K562 (cell line): ENCODE measurements around the gene CFAP54. TPM values are rescaled to one million over a fixed set of nuclear protein-coding genes. Genes with fewer than 3 reads are reported as not detected.

ENCODE experiments used
- ATAC-seq: fragments of 200-7000 bp; cut with Tn5 transposase; 3 replicates; pipeline ENCODE4 v1.9.1; 2020; ENCODE audit warnings: moderate library complexity
- BruUV-seq: library from RNA; stranded (reverse); fragments of 400-500 nt; replicated peaks from 2 replicates; lab custom pipeline; 2021; lab: Mats Ljungman, UMichigan
- CTCF ChIA-PET: fragments of 300-600 bp; formaldehyde crosslinking; extraction: SDS; loops from one replicate; lab custom pipeline; 2021; ENCODE audit warnings: low intra/inter-chr PET ratio; lab: Yijun Ruan, JAX
- POLR2A ChIA-PET: fragments of 300-600, 350-650 bp; sonication (Branson Sonifier 250); formaldehyde crosslinking; extraction: SDS; loops from one replicate; lab custom pipeline; 2021; ENCODE audit warnings: antibody characterized with exemption, inconsistent platforms; lab: Yijun Ruan, JAX
- DNase-seq, 4 experiments: peaks; one replicate each; pipeline versions ENCODE4 v3.0.0 to v3.0.0-alpha.2; 2011 to 2018; ENCODE audit warnings: low spot score in 3 of 4, mixed read lengths in 3 of 4; ENCODE audit errors: extremely low read depth in 1 of 4
- FAIRE-seq: peaks from 2 replicates; lab custom pipeline; 2011; peaks lifted over from hg19 to GRCh38; lab: Jason Lieb, UNC
- H2AFZ ChIP-seq: 2 replicates; pipeline ENCODE4 v1.6.0; 2011; ENCODE audit warnings: low read depth, low read length, control low read depth, inconsistent platforms
- H3K27ac ChIP-seq: fragments of 200-600 bp; 3 replicates; pipeline ENCODE4 v1.8.0; 2011; ENCODE audit warnings: low read depth, mild to moderate bottlenecking, control low read depth, inconsistent platforms, low read length, moderate library complexity, mixed read lengths; ENCODE audit errors: extremely low read depth
- H3K27me3 ChIP-seq, 2 experiments: fragments of 300-600 bp in 1 of 2; 2 replicates in 1 of 2; 3 replicates in 1 of 2; pipeline versions ENCODE4 v1.6.0 to v1.8.0; 2011; ENCODE audit warnings: inconsistent platforms in 2 of 2, low read length in 2 of 2, mild to moderate bottlenecking in 1 of 2, mixed read lengths in 1 of 2, moderate library complexity in 1 of 2; ENCODE audit not compliant: control insufficient read depth in 2 of 2, insufficient read depth in 2 of 2
- H3K36me3 ChIP-seq: fragments of 300-600 bp; 3 replicates; pipeline ENCODE4 v1.8.0; 2011; ENCODE audit warnings: mild to moderate bottlenecking, low read length, inconsistent platforms; ENCODE audit not compliant: control insufficient read depth, insufficient read depth
- H3K4me1 ChIP-seq, 2 experiments: fragments of 200-600 bp in 1 of 2; replicated peaks in 1 of 2; 2 replicates in 1 of 2; 3 replicates in 1 of 2; pipeline versions ENCODE4 v1.5.1 to v1.8.0; 2011; ENCODE audit warnings: inconsistent platforms in 2 of 2, low read length in 2 of 2, mild to moderate bottlenecking in 1 of 2, mixed read lengths in 1 of 2, moderate library complexity in 1 of 2; ENCODE audit not compliant: control insufficient read depth in 2 of 2, insufficient read depth in 2 of 2
- H3K4me2 ChIP-seq: 2 replicates; pipeline ENCODE4 v1.6.1; 2011; ENCODE audit warnings: low read length, control low read depth, inconsistent platforms, mixed read lengths; ENCODE audit not compliant: insufficient read depth
- H3K4me3 ChIP-seq: fragments of 200-600 bp; sonication (generic), shearing (Covaris generic); 2 replicates; pipeline ENCODE4 v1.5.1; 2016; ENCODE audit warnings: control low read depth, inconsistent platforms
- H3K79me2 ChIP-seq: fragments of 200-600 bp; 3 replicates; pipeline ENCODE4 v1.8.0; 2011; ENCODE audit warnings: low read length, inconsistent platforms; ENCODE audit not compliant: control insufficient read depth, insufficient read depth
- H3K9ac ChIP-seq, 2 experiments: 2 replicates each; pipeline versions ENCODE4 v1.6.0 to v1.6.1; 2011; ENCODE audit warnings: low read depth in 2 of 2, low read length in 2 of 2, control low read depth in 1 of 2, inconsistent platforms in 1 of 2, mild to moderate bottlenecking in 1 of 2, mixed read lengths in 1 of 2; ENCODE audit not compliant: insufficient read depth in 1 of 2
- H3K9me1 ChIP-seq: one replicate; pipeline ENCODE4 v1.6.0; 2011; ENCODE audit warnings: inconsistent platforms, mild to moderate bottlenecking, low read length, moderate library complexity; ENCODE audit not compliant: control insufficient read depth, insufficient read depth
- H3K9me3 ChIP-seq: replicated peaks from 2 replicates; pipeline ENCODE4 v1.5.1; 2011; ENCODE audit warnings: low read depth, low read length, inconsistent platforms; ENCODE audit not compliant: control insufficient read depth, insufficient read depth
- H4K20me1 ChIP-seq: replicated peaks from 2 replicates; pipeline ENCODE4 v1.6.1; 2011; ENCODE audit warnings: low read length, inconsistent platforms, mixed read lengths; ENCODE audit not compliant: control insufficient read depth, insufficient read depth
- C11orf30 ChIP-seq: fragments of 450-650 bp; IDR thresholded peaks from 2 replicates; pipeline ENCODE4 v1.6.1; 2016; ENCODE audit warnings: low read depth, mild to moderate bottlenecking
- CCAR2 ChIP-seq: fragments of 200-400 bp; formaldehyde crosslinking; IDR thresholded peaks from 2 replicates; pipeline ENCODE4 v1.6.1; 2017; ENCODE audit warnings: mild to moderate bottlenecking, low read depth, low read length
- FIP1L1 ChIP-seq: fragments of 200-400 bp; formaldehyde crosslinking; IDR thresholded peaks from 2 replicates; pipeline ENCODE4 v1.6.1; 2018; ENCODE audit warnings: mild to moderate bottlenecking, low read depth, low read length; ENCODE audit not compliant: poor library complexity, severe bottlenecking
- MAFF ChIP-seq: IDR thresholded peaks from 2 replicates; pipeline ENCODE4 v1.6.1; 2012; ENCODE audit warnings: low read length, improper control_type of control experiment
- MAFG ChIP-seq: fragments of 450-650 bp; conservative IDR thresholded peaks from 2 replicates; pipeline ENCODE4 v1.6.1; 2016; ENCODE audit warnings: missing genetic modification characterization, missing compliant biosample characterization
- MAFK ChIP-seq: IDR thresholded peaks from 2 replicates; pipeline ENCODE4 v1.6.1; 2011; ENCODE audit warnings: low read length, improper control_type of control experiment
- MAZ ChIP-seq, 2 experiments: fragments of 450-650 bp in 1 of 2; sonication (generic) in 1 of 2; formaldehyde crosslinking; IDR thresholded peaks in 1 of 2; conservative IDR thresholded peaks in 1 of 2; 2 replicates each; pipeline versions ENCODE4 v1.4.0 to v1.5.0; 2020; ENCODE audit warnings: mild to moderate bottlenecking in 1 of 2, missing genetic modification reagents in 1 of 2
- ZNF316 ChIP-seq: fragments of 450-650 bp; IDR thresholded peaks from 2 replicates; pipeline ENCODE4 v1.6.1; 2016
- WGBS: fragments of 100-300 bp; shearing (Covaris generic); methylation state at CpG from one replicate; pipeline ENCODE4 v1.1.6; 2016; ENCODE audit warnings: low coverage, mixed read lengths; ENCODE audit not compliant: insufficient coverage; ENCODE audit errors: missing lambda C conversion rate; 5-methylcytosine and 5-hydroxymethylcytosine counted together
- in situ Hi-C: fragments of 300-500 bp; cut with MboI; formaldehyde crosslinking; loops from 4 replicates; pipeline ENCODE4 v1.15.0; 2018; ENCODE audit warnings: inconsistent platforms, mixed read lengths
- intact Hi-C: fragments of 100-400 bp; cut with micrococcal nuclease; formaldehyde crosslinking; loops from 2 replicates; pipeline ENCODE4 v1.14.2; 2022
- polyA plus RNA-seq, 8 experiments: library from polyadenylated mRNA; depleted of rRNA in 4 of 8; stranded (reverse) in 5 of 8; unstranded in 3 of 8; fragments of >200 nt; fragmentation: Nextera tagmentation in 2 of 8; fragmentation: Illumina TruSeq in 1 of 8; extraction: Ambion mirVana in 2 of 8; extraction: Trizol in 1 of 8; gene quantifications; 2 replicates each; pipeline versions ENCODE4 v1.2.1 to v1.2.3, GENCODE V29; 2011 to 2014; ENCODE audit warnings: inconsistent platforms in 1 of 8, missing spikeins in 1 of 8
- total RNA-seq, 7 experiments: library from RNA; depleted of rRNA in 6 of 7; stranded (reverse); fragments of >200 nt in 6 of 7; fragmentation: Illumina TruSeq in 2 of 7; extraction: Trizol in 2 of 7; gene quantifications; 2 replicates each; pipeline versions ENCODE4 v1.2.1 to v1.2.3, GENCODE V29; 2011 to 2021; ENCODE audit warnings: low replicate concordance in 1 of 7
- TF ChIP-seq, protein P1 (sequence below): sonication (generic); formaldehyde crosslinking; IDR thresholded peaks from 2 replicates; pipeline ENCODE4 v1.8.1; 2023; ENCODE audit warnings: mild to moderate bottlenecking, missing genetic modification reagents
- TF ChIP-seq, protein P2 (sequence below): fragments of 450-650 bp; IDR thresholded peaks from 2 replicates; pipeline ENCODE4 v1.6.1; 2018; ENCODE audit not compliant: partially characterized antibody
- TF ChIP-seq, protein P3 (sequence below): sonication (generic); formaldehyde crosslinking; IDR thresholded peaks from 2 replicates; pipeline ENCODE4 v1.4.0; 2020; ENCODE audit warnings: mild to moderate bottlenecking, missing genetic modification reagents

Gene CFAP54
- total and polyA plus RNA-seq, 9 of the 15 experiments (the other 6 are each of a cell fraction or from before 2014, with no cell fraction given): 0.03 to 0.23 (median 0.10) TPM; not detected in 3

DNA sequence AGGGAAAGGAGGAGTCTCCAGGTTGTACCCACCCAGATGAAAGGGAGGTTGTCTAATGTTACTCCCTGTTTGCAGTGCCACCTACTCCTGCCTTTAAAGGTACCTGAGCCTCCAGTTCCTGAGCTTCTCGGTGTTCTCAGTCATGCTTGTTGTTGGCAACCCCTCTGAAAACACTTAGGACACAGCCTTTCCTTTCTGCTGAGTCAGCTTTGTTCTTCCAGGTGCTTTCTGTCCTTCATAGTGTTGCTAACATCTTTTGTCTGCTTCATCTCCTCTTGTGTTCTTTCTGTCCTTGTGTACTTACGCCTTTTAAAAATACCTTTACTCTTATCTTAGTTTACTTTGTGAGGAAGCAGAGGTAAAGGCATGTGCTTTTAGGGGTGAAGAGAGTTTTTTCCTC is 320.7 kb downstream of the CFAP54 start:
- WGBS: 0% methylated on average over 2 of the region's 2 CpGs
- FAIRE-seq (no peak), ATAC-seq (no peak), DNase-seq (no peak)
- POLR2A ChIA-PET: no interaction called here
- Histone ChIP-seq H3K4me1 (no peaks in the 10 kb centered on the region), H3K9me1 (no peaks in the 10 kb centered on the region), H4K20me1 (no peaks in the 10 kb centered on the region), H3K79me2 (no peaks in the 10 kb centered on the region), H3K36me3 (no peaks in the 10 kb centered on the region), H3K27me3 (no peaks in the 10 kb centered on the region), H3K27ac (no peak overlapping the region), H3K4me2 (no peak overlapping the region), H3K9me3 (no peaks in the 10 kb centered on the region), H3K9ac (no peak overlapping the region), H3K4me3 (no peak overlapping the region), H2AFZ (no peak overlapping the region)
- no TSS peak for BruUV-seq
- intact Hi-C loops: no loop called here
- TF ChIP-seq FIP1L1 (no peak), MAFF (peak; percentile 86), CCAR2 (no peak), MAFG (peak; percentile 83), ZNF316 (peak; percentile 86), C11orf30 (peak; percentile 75), MAZ (CRISPR knock-in tag; conservative IDR thresholded peaks at IDR 0.05 in 1 of 2, IDR thresholded peaks at IDR 0.05 in 1 of 2) (no peak), MAFK (peak; percentile 91)
- TF ChIP-seq, protein P1, sequence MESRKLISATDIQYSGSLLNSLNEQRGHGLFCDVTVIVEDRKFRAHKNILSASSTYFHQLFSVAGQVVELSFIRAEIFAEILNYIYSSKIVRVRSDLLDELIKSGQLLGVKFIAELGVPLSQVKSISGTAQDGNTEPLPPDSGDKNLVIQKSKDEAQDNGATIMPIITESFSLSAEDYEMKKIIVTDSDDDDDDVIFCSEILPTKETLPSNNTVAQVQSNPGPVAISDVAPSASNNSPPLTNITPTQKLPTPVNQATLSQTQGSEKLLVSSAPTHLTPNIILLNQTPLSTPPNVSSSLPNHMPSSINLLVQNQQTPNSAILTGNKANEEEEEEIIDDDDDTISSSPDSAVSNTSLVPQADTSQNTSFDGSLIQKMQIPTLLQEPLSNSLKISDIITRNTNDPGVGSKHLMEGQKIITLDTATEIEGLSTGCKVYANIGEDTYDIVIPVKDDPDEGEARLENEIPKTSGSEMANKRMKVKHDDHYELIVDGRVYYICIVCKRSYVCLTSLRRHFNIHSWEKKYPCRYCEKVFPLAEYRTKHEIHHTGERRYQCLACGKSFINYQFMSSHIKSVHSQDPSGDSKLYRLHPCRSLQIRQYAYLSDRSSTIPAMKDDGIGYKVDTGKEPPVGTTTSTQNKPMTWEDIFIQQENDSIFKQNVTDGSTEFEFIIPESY (CRISPR knock-in tag): no peak
- TF ChIP-seq, protein P2, sequence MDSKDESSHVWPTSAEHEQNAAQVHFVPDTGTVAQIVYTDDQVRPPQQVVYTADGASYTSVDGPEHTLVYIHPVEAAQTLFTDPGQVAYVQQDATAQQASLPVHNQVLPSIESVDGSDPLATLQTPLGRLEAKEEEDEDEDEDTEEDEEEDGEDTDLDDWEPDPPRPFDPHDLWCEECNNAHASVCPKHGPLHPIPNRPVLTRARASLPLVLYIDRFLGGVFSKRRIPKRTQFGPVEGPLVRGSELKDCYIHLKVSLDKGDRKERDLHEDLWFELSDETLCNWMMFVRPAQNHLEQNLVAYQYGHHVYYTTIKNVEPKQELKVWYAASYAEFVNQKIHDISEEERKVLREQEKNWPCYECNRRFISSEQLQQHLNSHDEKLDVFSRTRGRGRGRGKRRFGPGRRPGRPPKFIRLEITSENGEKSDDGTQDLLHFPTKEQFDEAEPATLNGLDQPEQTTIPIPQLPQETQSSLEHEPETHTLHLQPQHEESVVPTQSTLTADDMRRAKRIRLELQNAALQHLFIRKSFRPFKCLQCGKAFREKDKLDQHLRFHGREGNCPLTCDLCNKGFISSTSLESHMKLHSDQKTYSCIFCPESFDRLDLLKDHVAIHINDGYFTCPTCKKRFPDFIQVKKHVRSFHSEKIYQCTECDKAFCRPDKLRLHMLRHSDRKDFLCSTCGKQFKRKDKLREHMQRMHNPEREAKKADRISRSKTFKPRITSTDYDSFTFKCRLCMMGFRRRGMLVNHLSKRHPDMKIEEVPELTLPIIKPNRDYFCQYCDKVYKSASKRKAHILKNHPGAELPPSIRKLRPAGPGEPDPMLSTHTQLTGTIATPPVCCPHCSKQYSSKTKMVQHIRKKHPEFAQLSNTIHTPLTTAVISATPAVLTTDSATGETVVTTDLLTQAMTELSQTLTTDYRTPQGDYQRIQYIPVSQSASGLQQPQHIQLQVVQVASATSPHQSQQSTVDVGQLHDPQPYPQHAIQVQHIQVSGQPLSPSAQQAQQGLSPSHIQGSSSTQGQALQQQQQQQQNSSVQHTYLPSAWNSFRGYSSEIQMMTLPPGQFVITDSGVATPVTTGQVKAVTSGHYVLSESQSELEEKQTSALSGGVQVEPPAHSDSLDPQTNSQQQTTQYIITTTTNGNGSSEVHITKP: no peak
- TF ChIP-seq, protein P3, sequence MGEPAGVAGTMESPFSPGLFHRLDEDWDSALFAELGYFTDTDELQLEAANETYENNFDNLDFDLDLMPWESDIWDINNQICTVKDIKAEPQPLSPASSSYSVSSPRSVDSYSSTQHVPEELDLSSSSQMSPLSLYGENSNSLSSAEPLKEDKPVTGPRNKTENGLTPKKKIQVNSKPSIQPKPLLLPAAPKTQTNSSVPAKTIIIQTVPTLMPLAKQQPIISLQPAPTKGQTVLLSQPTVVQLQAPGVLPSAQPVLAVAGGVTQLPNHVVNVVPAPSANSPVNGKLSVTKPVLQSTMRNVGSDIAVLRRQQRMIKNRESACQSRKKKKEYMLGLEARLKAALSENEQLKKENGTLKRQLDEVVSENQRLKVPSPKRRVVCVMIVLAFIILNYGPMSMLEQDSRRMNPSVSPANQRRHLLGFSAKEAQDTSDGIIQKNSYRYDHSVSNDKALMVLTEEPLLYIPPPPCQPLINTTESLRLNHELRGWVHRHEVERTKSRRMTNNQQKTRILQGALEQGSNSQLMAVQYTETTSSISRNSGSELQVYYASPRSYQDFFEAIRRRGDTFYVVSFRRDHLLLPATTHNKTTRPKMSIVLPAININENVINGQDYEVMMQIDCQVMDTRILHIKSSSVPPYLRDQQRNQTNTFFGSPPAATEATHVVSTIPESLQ (CRISPR knock-in tag): no peak
- in situ Hi-C loops: no loop called here
- CTCF ChIA-PET: no interaction called here
